ENCODE results near the gene JAZF1. TPM values are rescaled to one million over a fixed set of nuclear protein-coding genes. Genes with fewer than 3 reads are reported as not detected.

The JAZF1 gene
- total and polyA plus RNA-seq, 10 of the 15 experiments (the other 5 are each of a cell fraction or from before 2014, with no cell fraction given): 0.04 to 0.82 (median 0.15) TPM; not detected in 3

DNA sequence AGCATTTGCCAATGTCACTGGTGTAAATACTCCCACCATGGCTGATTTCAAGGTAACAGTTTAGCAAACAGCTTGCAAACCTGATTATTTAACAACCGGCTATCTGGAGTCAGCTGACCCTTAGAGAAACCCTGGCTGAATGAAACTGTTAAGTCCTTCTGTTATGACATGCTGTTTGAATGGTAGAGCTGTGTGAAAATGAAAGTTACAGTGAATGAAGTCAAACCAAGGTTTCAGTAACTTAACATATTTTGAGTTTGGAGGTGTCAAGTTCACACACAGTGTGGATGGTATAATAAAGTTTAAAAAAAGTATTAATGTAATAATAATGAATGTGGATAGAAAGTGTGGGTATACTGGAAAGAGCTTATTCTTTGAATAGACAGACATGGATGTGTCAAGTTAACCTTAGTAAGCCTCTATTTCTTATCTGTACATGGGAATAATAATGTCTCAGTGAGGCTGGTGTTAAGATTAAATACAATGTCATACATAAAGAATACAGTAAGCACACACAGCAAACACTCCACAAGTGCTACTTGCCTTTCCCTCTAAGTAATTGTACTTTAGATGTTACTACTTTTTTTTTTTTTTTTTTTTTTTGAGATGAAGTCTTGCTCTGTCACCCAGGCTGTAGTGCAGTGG is 290.3 kb downstream of the JAZF1 start (continued):
- TF ChIP-seq ATF7 (IDR thresholded peaks at IDR 0.05; ENCODE audit: low read depth) (peak; percentile 81), ZNF384 (IDR thresholded peaks at IDR 0.05; ENCODE audit: borderline replicate concordance, low read depth, low read length) (peak; percentile 86), TCF7 (IDR thresholded peaks at IDR 0.05; ENCODE audit: borderline replicate concordance) (no peak), USF1 (IDR thresholded peaks at IDR 0.05; ENCODE audit: borderline replicate concordance, extremely low read length, insufficient read depth, low read depth, low read length) (peak; percentile 21), ZNF24 (IDR thresholded peaks at IDR 0.05) (peak; percentile 55), WRNIP1 (IDR thresholded peaks at IDR 0.05; ENCODE audit: borderline replicate concordance, low read depth, low read length) (no peak), MTA3 (IDR thresholded peaks at IDR 0.05; ENCODE audit: borderline replicate concordance, low read length) (no peak), RUNX3 (IDR thresholded peaks at IDR 0.05; ENCODE audit: low read length) (peak; percentile 22; the same call in 1 of the 2 replicates), SREBF1 (IDR thresholded peaks at IDR 0.05; ENCODE audit: low read length) (no peak), NR2F1 (conservative IDR thresholded peaks at IDR 0.05) (0 out of 2 replicates have a peak, but pooled peaks have one; percentile 19), PRDM15 (CRISPR knock-in tag; IDR thresholded peaks at IDR 0.05) (no peak), ASH2L (IDR thresholded peaks at IDR 0.05; ENCODE audit: borderline replicate concordance, low read depth) (no peak), SKIL (IDR thresholded peaks at IDR 0.05; ENCODE audit: low read depth, poor library complexity, severe bottlenecking) (peak; percentile 72), EP300 (IDR thresholded peaks at IDR 0.05; ENCODE audit: borderline replicate concordance in 1 of 2, control insufficient read depth in 1 of 2, low read depth in 2 of 2, low read length in 2 of 2) (peak in 1 of 2 experiments; percentile 56; a peak in 1 of 4 replicates), BRCA1 (IDR thresholded peaks at IDR 0.05; ENCODE audit: low read depth, low read length) (no peak), RAD51 (IDR thresholded peaks at IDR 0.05) (peak; percentile 91), IKZF2 (IDR thresholded peaks at IDR 0.05) (peak in 1 of 2 experiments; percentile 29; a peak in 1 of 4 replicates)
- TF ChIP-seq, protein P1, sequence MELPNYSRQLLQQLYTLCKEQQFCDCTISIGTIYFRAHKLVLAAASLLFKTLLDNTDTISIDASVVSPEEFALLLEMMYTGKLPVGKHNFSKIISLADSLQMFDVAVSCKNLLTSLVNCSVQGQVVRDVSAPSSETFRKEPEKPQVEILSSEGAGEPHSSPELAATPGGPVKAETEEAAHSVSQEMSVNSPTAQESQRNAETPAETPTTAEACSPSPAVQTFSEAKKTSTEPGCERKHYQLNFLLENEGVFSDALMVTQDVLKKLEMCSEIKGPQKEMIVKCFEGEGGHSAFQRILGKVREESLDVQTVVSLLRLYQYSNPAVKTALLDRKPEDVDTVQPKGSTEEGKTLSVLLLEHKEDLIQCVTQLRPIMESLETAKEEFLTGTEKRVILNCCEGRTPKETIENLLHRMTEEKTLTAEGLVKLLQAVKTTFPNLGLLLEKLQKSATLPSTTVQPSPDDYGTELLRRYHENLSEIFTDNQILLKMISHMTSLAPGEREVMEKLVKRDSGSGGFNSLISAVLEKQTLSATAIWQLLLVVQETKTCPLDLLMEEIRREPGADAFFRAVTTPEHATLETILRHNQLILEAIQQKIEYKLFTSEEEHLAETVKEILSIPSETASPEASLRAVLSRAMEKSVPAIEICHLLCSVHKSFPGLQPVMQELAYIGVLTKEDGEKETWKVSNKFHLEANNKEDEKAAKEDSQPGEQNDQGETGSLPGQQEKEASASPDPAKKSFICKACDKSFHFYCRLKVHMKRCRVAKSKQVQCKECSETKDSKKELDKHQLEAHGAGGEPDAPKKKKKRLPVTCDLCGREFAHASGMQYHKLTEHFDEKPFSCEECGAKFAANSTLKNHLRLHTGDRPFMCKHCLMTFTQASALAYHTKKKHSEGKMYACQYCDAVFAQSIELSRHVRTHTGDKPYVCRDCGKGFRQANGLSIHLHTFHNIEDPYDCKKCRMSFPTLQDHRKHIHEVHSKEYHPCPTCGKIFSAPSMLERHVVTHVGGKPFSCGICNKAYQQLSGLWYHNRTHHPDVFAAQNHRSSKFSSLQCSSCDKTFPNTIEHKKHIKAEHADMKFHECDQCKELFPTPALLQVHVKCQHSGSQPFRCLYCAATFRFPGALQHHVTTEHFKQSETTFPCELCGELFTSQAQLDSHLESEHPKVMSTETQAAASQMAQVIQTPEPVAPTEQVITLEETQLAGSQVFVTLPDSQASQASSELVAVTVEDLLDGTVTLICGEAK (IDR thresholded peaks at IDR 0.05; ENCODE audit: borderline replicate concordance): peak; percentile 99
